Raji (cell line): ENCODE measurements around the gene CDC23.
A peak's percentile ranks its signal among the peaks of the same experiment; 100 is the strongest.

ENCODE experiments used
- POLR2A ChIP-seq: IDR thresholded peaks from 2 replicates; pipeline ENCODE4 v1.6.1; 2011; ENCODE audit warnings: low read depth, low read length, control low read depth; ENCODE audit not compliant: insufficient read depth

The CDC23 gene, protein sequence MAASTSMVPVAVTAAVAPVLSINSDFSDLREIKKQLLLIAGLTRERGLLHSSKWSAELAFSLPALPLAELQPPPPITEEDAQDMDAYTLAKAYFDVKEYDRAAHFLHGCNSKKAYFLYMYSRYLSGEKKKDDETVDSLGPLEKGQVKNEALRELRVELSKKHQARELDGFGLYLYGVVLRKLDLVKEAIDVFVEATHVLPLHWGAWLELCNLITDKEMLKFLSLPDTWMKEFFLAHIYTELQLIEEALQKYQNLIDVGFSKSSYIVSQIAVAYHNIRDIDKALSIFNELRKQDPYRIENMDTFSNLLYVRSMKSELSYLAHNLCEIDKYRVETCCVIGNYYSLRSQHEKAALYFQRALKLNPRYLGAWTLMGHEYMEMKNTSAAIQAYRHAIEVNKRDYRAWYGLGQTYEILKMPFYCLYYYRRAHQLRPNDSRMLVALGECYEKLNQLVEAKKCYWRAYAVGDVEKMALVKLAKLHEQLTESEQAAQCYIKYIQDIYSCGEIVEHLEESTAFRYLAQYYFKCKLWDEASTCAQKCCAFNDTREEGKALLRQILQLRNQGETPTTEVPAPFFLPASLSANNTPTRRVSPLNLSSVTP

GRCh38 chr5:138213161-138214029 is at the start of gene CDC23:
CDC23 (minus strand) TSS chr5:138213323; CDS start chr5:138213312, 11 bp downstream.
- peak; percentile 73 for TF ChIP-seq POLR2A

- TF ChIP-seq POLR2A, result no peak
Observed at GRCh38 chr5:138258704-138259292, 45.7 kb upstream of the CDC23 start.

GRCh38 chr5:138257583-138257982 is 44.5 kb upstream of the CDC23 start:
- TF ChIP-seq POLR2A, result no peak

DNA sequence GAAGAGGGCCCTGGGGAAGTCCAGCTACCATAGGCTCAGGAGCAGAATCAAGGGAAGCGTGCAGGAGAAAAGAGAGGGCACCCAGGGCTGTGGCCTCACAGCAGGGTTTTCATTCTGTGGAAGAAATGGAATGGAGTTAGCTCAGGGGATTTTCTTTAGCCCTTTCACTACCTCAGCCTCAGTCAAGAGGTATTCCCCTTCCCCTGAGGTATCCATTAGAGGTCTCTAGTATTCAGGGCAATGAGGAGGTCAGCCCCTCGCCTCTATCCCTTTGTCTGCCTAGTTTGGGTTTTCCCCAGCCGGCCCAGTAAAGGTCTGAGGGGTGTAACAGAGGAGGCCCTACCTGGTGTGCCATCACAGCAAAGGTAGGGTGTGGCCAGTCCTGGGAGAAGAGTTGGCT is 39.8 kb upstream of the CDC23 start:
- no peak for TF ChIP-seq POLR2A

DNA sequence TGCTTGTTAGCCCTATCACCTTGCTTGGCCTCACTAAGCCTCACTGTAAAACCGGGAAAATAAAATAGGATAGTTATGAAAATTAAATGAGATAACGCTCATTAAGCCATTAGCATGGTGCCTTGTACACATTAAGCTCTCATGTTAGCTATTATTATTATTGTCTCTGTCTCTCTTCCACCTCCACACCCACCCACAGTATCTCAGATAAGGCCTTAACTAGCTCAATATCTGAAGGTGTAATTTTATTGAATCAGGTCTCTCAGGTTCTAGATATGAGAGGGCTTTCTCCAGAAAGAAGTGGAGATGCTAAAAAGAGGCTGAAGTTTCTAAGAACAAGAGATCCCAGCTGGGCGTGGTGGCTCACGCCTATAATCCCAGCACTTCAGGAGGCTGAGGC is 33.7 kb upstream of the CDC23 start:
- no peak for TF ChIP-seq POLR2A

GRCh38 chr5:138246334-138246733 is 33.2 kb upstream of the CDC23 start:
- TF ChIP-seq POLR2A, result no peak

DNA sequence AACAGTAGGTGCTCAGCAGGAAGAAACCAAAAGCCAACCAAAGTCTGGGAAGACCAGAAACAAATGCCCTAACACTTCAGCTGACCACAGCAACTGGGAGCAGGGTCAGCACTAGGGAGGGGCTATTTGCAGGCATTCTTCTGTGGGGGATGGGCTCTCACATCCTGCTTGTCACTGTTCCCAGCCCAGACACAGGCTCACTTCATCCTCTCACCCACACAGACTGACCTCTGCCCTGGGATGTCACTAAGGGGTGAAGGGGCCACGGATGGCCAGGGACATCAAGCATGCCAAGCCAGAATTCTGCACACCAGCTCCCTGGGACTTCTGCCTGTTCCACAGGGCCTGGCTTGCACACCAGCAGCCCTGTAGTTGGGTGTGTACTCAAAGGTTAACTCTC is 32.6 kb upstream of the CDC23 start:
- no peak for TF ChIP-seq POLR2A

DNA sequence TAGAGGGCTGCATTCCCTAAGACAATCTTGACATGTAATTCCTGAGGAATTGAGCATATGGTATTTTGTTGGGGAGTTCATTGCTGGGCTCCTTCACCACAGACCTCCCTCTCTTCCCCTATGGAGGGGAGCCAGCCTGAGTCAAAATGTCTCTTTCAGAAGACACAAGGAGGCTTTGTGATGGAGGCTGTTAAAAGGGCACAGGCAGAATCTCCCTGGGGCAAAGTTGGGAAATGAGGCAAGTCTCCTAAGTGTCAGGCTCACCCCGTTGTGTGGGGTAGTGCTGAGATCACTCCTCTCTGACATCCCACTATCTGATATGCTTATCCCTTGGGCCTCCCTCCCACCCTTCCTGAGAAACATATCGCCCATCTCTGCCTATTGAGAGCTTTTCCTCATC is 30.7 kb upstream of the CDC23 start:
- TF ChIP-seq POLR2A, result no peak

GRCh38 chr5:138241688-138242571 is 28.8 kb upstream of the CDC23 start:
- TF ChIP-seq POLR2A, result no peak

DNA sequence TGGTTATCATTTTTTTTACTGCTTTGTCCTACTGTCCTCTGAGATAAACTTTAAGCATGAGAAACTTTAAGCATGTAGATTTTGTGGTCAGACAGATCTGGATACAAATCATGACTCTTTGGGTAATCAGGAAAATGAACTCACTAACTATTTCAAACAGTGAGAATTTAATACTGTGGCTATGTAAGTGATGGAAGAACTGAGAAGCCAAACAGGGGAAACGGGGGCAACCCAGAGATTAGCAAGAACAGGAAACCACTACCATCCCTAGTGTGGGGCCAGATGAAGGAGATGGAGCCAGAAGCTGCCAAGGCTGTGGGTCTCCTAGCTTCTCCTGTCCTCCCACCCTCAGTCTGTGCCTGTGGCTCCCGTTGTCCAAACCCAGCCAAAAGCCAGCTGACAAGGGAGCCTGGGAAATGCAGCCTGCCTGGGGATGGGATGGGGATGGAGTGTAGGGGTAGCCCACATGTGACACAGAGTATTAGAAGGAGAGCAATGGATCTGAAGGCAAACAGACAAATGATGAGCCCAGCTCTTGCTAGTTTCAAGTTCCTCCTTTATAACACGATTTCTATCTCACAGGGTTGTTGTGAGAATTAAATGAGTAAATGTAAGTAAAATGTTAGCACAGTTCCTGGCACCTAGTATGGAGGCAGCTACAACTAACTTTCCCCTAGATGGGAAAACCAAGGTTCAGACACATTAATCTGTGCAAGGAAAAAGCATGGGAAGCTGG is 27.7 kb upstream of the CDC23 start:
- TF ChIP-seq POLR2A, result no peak

- TF ChIP-seq POLR2A, result no peak
Observed at GRCh38 chr5:138238034-138238433, 24.9 kb upstream of the CDC23 start.

- no peak for TF ChIP-seq POLR2A
Observed at GRCh38 chr5:138234651-138235050, 21.5 kb upstream of the CDC23 start.

GRCh38 chr5:138233280-138233679 is 20.2 kb upstream of the CDC23 start:
- no peak for TF ChIP-seq POLR2A

DNA sequence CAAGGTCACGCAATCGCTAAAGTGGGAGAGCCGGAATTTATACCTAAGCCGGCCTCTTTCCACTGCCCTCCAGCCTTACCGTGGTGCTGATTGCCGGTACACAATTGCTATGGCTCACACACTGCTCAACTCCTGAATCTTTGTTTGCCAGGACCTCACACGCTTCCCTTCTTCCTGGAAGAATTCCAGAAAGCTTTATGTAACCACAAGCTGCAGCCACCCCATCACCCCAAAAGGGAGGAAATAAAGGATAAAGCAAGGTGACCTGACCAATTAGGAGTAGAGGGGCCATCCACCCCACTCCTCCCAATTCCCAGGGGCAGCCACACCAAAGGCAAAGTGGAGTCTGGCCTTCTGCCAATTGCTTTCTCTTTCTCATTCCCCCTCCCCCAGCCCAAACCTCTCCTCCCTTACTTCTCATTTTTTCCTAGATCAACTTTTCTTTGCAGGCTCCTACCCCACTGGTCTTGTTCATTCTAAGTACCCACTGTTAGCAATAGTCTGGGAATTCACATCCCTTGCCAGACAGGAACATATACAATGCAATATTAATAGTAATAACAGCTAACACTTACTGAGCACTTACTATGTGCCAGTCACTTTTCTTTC is 18.0 kb upstream of the CDC23 start:
- TF ChIP-seq POLR2A, result no peak

GRCh38 chr5:138230261-138230660 is 17.1 kb upstream of the CDC23 start:
- no peak for TF ChIP-seq POLR2A
